ENCODE measurements around the gene TMA16.
"Not testable (repeated sequence)": the region's sequence is repeated elsewhere in the genome, so short reads cannot be mapped to it uniquely, and the experiment has no call there.

Gene TMA16

DNA sequence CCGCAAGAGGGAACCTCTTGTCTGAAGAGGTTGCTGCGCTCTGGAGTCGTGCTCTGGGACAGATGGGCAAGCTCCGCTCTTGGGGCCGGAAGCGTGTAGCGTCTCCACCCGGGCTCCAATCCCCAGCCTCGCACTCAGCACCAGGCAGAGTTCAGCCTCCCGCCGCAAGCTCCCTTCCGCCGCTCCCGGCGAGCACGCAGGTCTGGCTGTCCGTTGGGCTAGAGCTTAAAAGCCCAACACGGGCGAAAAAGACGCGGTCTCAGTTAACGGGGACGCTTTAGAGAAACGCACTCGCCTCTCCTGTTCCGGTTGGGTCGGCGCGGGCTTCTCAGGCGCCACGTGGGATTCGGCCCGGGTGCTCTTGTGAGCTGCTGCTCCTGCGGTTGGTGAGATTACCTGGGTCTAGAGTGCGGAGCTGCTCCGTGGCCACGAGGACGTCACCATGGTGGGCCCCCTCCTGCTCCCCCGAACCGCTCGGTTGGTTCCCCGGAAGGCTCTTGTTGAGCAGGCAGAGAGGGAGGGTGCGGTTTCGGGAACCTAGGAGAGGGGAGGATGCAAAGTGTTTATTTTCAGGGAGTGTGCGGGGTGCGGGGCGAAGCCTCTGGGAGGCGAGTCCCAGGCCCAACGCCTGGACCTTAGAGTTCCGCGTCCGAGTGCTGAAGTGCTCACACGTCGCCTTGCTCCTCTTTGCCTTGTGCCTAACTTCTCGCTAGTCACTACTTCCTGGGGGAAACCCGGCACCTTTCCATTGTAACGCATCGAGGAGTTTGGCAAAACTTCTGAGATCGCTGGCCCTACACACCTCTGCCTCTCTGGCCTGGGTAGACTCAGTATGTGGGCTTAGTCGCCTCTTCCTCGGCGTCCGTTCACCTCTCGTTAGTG, at the start of gene TMA16:
TMA16 (plus strand) TSS at position 331 of the 882 bp plus-strand sequence; CDS start at position 443, 112 bp downstream.
- DNase-seq (ENCODE audit: low spot score): peak; percentile 48

DNA sequence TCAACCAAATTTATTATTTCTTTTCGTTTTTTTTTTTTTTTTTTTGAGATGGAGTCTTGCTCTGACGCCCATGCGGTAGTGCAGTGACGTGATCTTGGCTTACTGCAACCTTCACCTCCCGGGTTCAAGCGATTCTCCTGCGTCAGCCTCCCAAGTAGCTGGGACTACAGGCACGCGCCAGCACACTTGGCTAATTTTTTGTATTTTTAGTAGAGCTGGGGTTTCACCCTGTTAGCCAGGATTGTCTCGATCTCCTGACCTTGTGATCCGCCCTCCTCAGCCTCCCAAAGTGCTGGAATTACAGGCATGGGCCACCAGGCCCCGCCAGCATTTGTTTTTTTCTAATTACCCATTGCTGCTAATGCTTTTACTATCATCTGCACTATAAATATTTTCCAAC, 47.5 kb upstream of the TMA16 start:
- not testable (repeated sequence) for DNase-seq (ENCODE audit: low spot score)

GRCh38 chr4:163447481-163447880, 47.0 kb upstream of the TMA16 start:
- no peak for DNase-seq (ENCODE audit: low spot score)

- no peak for DNase-seq (ENCODE audit: low spot score)
Observed at GRCh38 chr4:163448540-163449203, 45.8 kb upstream of the TMA16 start.

DNA sequence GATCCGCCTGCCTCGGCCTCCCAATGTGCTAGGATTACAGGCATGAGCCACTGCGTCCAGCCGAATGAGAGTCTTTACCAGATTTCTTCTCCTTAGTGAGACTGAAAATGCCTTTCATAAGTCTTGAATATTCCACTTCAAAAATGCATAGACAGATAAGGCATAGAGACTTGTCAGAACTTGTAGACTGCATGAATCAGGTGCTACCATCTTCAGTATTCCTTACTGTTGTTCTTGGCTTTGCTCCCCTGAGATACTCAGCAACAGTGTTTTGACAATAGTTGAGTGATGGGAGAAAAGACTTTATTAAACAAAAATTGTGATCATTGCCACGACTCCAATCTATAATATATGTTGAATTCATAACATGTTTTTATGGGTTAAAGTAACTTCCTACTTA, 31.9 kb upstream of the TMA16 start:
- no peak for DNase-seq (ENCODE audit: low spot score)

GRCh38 chr4:163467082-163467770, 27.3 kb upstream of the TMA16 start:
- no peak for DNase-seq (ENCODE audit: low spot score)

- DNase-seq (ENCODE audit: low spot score): no peak
Observed at GRCh38 chr4:163470391-163470790, 24.1 kb upstream of the TMA16 start.

DNA sequence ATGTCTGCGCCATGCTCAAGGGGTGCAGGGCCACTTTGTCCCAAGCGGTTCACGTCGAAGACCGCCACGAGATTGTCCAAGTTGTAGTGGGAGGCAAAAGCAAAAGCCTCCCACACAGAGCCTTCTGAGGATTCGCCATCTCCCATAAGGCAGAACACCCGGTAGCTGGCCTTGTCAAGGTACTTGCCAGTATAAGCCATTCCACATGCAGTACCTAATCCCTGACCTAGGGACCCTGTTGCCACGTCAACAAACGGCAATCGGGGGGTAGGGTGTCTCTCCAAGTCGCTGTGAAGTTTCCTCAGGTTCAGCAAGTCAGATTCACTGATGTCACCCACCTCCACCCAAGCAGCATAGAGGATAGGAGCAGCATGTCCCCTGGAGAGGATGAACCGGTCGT, 21.4 kb upstream of the TMA16 start:
- no peak for DNase-seq (ENCODE audit: low spot score)

GRCh38 chr4:163473576-163473975, 20.9 kb upstream of the TMA16 start, which contains the start of gene TKTL2:
Gene TKTL2 (minus strand): TSS chr4:163473754. CDS start chr4:163473734, 20 bp downstream.
- DNase-seq (ENCODE audit: low spot score): no peak

- no peak for DNase-seq (ENCODE audit: low spot score)
Observed at GRCh38 chr4:163474027-163474426, 20.5 kb upstream of the TMA16 start.

- no peak for DNase-seq (ENCODE audit: low spot score)
Observed at GRCh38 chr4:163476761-163477438, 17.6 kb upstream of the TMA16 start.

- no peak for DNase-seq (ENCODE audit: low spot score)
Observed at GRCh38 chr4:163482190-163482589, 12.3 kb upstream of the TMA16 start.

DNA sequence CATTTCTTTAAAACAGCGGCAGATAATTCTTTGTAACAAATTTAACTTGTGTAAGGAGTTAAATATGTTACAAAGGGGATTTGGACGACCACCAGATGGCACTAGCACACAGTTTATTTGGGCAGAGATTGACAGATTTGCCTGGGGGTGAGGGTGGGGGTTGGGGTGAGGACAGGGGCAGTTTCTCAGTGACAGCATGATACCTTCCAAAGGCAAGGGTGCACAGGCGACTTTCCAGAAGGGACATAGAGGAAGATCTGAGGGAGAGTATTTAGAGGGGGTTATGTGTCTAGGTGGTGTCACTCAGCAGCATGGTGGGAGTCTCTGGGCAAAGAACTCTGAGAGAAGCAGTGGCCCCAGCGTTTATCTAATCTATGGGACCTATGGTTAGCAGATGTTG, 9.6 kb upstream of the TMA16 start:
- peak; percentile 19 for DNase-seq (ENCODE audit: low spot score)

DNA sequence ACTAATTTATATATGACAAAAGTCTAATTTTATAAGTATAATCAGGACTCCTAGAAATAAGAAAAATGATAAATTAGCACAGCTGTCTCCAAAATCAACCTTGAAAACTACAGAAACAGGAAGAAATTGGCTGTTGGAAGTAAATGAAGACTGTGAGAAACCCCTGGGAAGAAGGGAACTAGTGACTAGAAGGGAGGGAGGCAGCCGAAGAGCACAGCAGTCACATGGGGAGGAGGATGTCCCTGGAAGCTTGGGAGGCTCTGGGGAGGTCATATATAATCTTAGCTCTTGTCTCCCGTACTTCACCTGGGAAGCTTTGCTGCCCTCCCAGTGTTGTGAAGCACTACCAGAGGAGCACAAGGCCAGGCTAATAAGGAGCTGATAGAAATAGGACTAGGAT, 8.9 kb upstream of the TMA16 start:
- no peak for DNase-seq (ENCODE audit: low spot score)

DNA sequence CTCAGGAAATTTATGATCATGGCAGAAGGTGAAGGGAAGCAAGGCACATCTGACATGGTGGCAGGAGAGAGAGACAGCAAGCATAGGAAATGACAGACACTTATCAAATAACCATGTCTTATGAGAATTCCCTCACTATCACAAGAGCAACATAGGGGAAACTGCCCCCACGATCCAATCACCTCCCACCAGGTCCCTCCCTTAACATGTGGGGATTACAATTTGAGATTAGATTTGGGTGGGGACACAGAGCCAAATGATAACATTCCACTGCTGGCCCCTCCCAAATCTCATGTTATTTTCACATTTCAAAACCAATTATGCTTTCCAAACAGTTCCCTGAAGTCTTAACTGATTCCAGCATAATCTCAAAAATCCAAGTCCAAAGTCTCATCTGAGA, 8.2 kb upstream of the TMA16 start:
- DNase-seq (ENCODE audit: low spot score): no peak

GRCh38 chr4:163489929-163490328, 4.6 kb upstream of the TMA16 start:
- DNase-seq (ENCODE audit: low spot score): no peak

- DNase-seq (ENCODE audit: low spot score): no peak
Observed at GRCh38 chr4:163492951-163493504, 1.5 kb upstream of the TMA16 start.

DNA sequence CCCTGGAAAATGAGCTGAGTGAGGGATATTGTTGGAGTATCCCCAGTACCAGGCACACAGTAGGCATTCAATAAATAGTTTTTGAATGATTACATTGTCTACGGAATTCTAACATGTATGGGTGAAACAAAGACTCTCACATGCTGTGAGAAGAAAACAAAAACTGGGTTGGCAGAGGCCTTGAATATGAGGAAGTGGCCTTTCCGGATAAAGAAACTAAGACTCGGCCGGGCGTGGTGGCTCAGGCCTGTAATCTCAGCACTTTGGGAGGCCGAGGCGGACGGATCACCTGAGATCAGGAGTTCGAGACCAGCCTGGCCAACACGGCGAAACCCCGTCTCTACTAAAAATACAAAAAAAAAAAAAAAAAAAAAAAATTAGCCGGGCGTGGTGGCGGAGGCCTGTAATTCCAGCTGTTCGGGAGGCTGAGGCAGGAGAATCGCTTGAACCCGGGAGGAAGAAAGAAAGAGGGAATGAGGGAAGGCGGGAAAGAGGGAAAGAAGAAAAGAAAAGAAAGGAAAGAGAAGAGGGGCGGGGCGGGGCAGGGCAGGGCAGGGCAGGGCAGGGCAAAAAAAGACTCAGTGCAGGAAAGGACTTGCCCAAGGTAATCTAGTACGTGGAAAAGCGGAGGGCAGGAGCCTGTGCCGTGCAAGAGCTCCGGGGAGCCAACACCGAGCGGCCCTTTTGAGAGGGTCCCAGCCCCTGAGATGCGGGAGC, 689 bp upstream of the TMA16 start:
- DNase-seq (ENCODE audit: low spot score): no peak

DNA sequence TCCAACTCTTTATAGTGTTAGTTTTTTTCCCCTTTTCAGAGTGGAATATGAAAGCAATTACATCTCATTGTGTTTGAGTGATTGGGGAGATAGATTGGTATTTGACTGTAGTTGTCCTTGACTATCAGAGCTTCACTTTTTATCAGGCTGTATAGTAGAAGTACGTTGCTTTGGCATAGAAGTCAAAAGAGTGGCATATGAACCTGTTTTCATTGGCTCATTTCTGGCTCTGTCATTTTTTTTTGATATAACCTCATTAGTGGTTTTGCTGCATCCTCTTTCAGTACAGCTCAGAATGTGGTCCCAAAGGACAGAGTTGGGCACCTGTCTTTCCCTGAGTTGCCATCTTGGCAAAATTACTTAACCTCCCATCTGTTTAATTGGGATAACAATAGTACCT, 1.4 kb downstream of the TMA16 start:
- DNase-seq (ENCODE audit: low spot score): no peak

DNA sequence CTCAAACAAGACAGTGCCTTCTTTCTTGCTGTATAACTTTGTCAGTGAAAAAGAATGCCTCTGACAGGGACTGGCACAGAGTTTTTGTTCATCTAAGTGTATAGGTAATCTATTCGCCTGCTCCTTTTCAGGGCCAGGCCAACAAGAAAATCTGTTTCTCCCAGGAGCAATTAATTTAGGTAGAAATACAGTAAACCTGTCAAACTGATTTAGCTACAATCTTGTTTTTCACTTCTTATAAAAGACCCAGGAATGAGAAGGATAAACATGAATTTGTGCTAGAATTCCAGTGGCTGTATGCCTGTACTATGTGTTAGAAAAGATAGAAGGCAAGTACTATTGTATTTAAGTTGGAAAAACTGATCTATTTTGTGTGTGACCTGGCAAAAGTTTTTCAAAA, 6.1 kb downstream of the TMA16 start:
- no peak for DNase-seq (ENCODE audit: low spot score)

- DNase-seq (ENCODE audit: low spot score): no peak
Observed at GRCh38 chr4:163505374-163505773, 10.9 kb downstream of the TMA16 start.
